Measurements from ENCODE around the gene PIM1. TPM values are rescaled to one million over a fixed set of nuclear protein-coding genes. Genes with fewer than 3 reads are reported as not detected.
A peak's percentile ranks its signal among the peaks of the same experiment; 100 is the strongest.

PIM1 gene
- polyA plus RNA-seq, 1 donor (not counting 4 experiments of a cell fraction or from before 2014, with no cell fraction given), result 10.2 TPM

GRCh38 chr6:37168163-37168758 is 1.7 kb upstream of the PIM1 start:
- no peaks in the 10 kb centered on the region for H3K9me1 ChIP-seq (ENCODE audit: control insufficient read depth, extremely low read depth, insufficient read depth, low read length)
- peaks cover 3 to 5% of the 10 kb centered on the region in 2 experiments for H3K36me3 ChIP-seq (ENCODE audit: control insufficient read depth in 2 of 2, extremely low read depth in 1 of 2, insufficient read depth in 2 of 2, low read length in 2 of 2)
- peaks cover 12% of the 10 kb centered on the region for H3K79me2 ChIP-seq (ENCODE audit: control insufficient read depth, insufficient read depth, low read length)
- no peaks in the 10 kb centered on the region for H3K27me3 ChIP-seq (ENCODE audit: control insufficient read depth, extremely low read depth, insufficient read depth, low read length)
- no peak for FAIRE-seq
- H3K9ac ChIP-seq (ENCODE audit: control insufficient read depth, extremely low read depth, insufficient read depth, low read length), result no peak overlapping the region
- dilution Hi-C loops (cut with MboI; ENCODE audit: extremely low pct_ligation_motif_present, low sequenced_read_pairs), result no loop called here
- no peak overlapping the region for H3K27ac ChIP-seq (ENCODE audit: control insufficient read depth, insufficient read depth, low read length)
- no peak for DNase-seq (ENCODE audit: low read depth, low spot score)
- no peaks in the 10 kb centered on the region for H3K9me3 ChIP-seq (ENCODE audit: control insufficient read depth, low read depth, low read length)
- H3K4me3 ChIP-seq (ENCODE audit: control insufficient read depth in 2 of 3, extremely low read depth in 1 of 3, insufficient read depth in 2 of 3, low read depth in 1 of 3, low read length in 3 of 3), result no peak overlapping the region
- TF ChIP-seq EZH2 (IDR thresholded peaks at IDR 0.05; ENCODE audit: low read length) (no peak), CTCF (optimal IDR thresholded peaks at IDR 0.05 in 1 of 3, IDR thresholded peaks at IDR 0.05 in 1 of 3, conservative IDR thresholded peaks at IDR 0.05 in 1 of 3; ENCODE audit: extremely low read depth in 1 of 3, insufficient read depth in 2 of 3, low read length in 3 of 3) (no peak)
- H3K4me2 ChIP-seq (ENCODE audit: control insufficient read depth, extremely low read depth, insufficient read depth, low read depth, low read length), result no peak overlapping the region
- no peak overlapping the region for H2AFZ ChIP-seq (ENCODE audit: control insufficient read depth, low read length)
- peaks cover 15% of the 10 kb centered on the region for H3K4me1 ChIP-seq (ENCODE audit: control insufficient read depth, extremely low read depth, insufficient read depth, low read length)
- no peaks in the 10 kb centered on the region for H4K20me1 ChIP-seq (ENCODE audit: control insufficient read depth, extremely low read depth, insufficient read depth, low read length)

GRCh38 chr6:37168811-37169495 is 999 bp upstream of the PIM1 start:
- Histone ChIP-seq H3K9ac (ENCODE audit: control insufficient read depth, extremely low read depth, insufficient read depth, low read length) (peak overlapping the region; percentile 82), H3K4me1 (ENCODE audit: control insufficient read depth, extremely low read depth, insufficient read depth, low read length) (peaks cover 15% of the 10 kb centered on the region), H3K79me2 (ENCODE audit: control insufficient read depth, insufficient read depth, low read length) (peaks cover 12% of the 10 kb centered on the region), H3K27me3 (ENCODE audit: control insufficient read depth, extremely low read depth, insufficient read depth, low read length) (no peaks in the 10 kb centered on the region), H3K4me3 (ENCODE audit: control insufficient read depth in 2 of 3, extremely low read depth in 1 of 3, insufficient read depth in 2 of 3, low read depth in 1 of 3, low read length in 3 of 3) (peak overlapping the region; percentile 51 to 70 (median 67)), H3K27ac (ENCODE audit: control insufficient read depth, insufficient read depth, low read length) (peak overlapping the region; percentile 71), H3K36me3 (ENCODE audit: control insufficient read depth in 2 of 2, extremely low read depth in 1 of 2, insufficient read depth in 2 of 2, low read length in 2 of 2) (peaks cover 6 to 7% of the 10 kb centered on the region in 2 experiments), H3K4me2 (ENCODE audit: control insufficient read depth, extremely low read depth, insufficient read depth, low read depth, low read length) (peak overlapping the region; percentile 85), H3K9me1 (ENCODE audit: control insufficient read depth, extremely low read depth, insufficient read depth, low read length) (no peaks in the 10 kb centered on the region), H2AFZ (ENCODE audit: control insufficient read depth, low read length) (peak overlapping the region; percentile 85), H3K9me3 (ENCODE audit: control insufficient read depth, low read depth, low read length) (no peaks in the 10 kb centered on the region), H4K20me1 (ENCODE audit: control insufficient read depth, extremely low read depth, insufficient read depth, low read length) (no peaks in the 10 kb centered on the region)
- DNase-seq (ENCODE audit: low read depth, low spot score) (no peak), FAIRE-seq (peak; percentile 17)
- dilution Hi-C loops (cut with MboI; ENCODE audit: extremely low pct_ligation_motif_present, low sequenced_read_pairs), result no loop called here
- TF ChIP-seq EZH2 (IDR thresholded peaks at IDR 0.05; ENCODE audit: low read length) (no peak), CTCF (optimal IDR thresholded peaks at IDR 0.05 in 1 of 3, IDR thresholded peaks at IDR 0.05 in 1 of 3, conservative IDR thresholded peaks at IDR 0.05 in 1 of 3; ENCODE audit: extremely low read depth in 1 of 3, insufficient read depth in 2 of 3, low read length in 3 of 3) (no peak)
